ENCODE measurements around the gene AKTIP.

AKTIP gene

GRCh38 chr16:53480394-53480793 lies 22.6 kb downstream of the AKTIP start:
- no peak for DNase-seq (ENCODE audit: low read depth in 2 of 2)

- DNase-seq (ENCODE audit: low read depth in 2 of 2) = no peak
These were observed 24.0 kb downstream of the AKTIP start for GRCh38 chr16:53478965-53479364.

DNA sequence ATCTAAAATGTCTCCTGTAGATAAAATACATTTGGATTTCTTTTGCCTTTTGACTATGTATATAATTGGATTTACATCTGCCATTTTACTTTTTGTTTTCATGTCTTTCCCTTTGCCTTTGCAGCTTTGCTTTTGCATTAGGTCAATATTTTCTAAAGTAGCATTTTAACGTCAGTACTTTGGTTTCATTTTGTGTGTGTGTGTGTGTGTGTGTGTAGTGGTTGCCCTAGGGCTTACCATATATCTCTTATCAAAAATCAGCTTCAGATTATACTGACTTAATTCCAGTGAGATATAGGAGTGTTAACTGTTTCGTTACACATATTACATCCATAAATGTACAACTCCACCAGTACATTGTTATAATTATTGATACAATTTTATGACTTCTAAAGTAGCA lies 26.1 kb downstream of the AKTIP start:
- DNase-seq (ENCODE audit: low read depth in 2 of 2) = no peak

- no peak for DNase-seq (ENCODE audit: low read depth in 2 of 2)
These were observed 37.3 kb downstream of the AKTIP start for GRCh38 chr16:53465606-53466280.

GRCh38 chr16:53458635-53459034 lies 44.4 kb downstream of the AKTIP start:
- DNase-seq (ENCODE audit: low read depth in 2 of 2) = no peak

GRCh38 chr16:53457670-53458069 lies 45.3 kb downstream of the AKTIP start:
- peak; percentile 7 to 52 for DNase-seq (ENCODE audit: low read depth in 2 of 2)

DNA sequence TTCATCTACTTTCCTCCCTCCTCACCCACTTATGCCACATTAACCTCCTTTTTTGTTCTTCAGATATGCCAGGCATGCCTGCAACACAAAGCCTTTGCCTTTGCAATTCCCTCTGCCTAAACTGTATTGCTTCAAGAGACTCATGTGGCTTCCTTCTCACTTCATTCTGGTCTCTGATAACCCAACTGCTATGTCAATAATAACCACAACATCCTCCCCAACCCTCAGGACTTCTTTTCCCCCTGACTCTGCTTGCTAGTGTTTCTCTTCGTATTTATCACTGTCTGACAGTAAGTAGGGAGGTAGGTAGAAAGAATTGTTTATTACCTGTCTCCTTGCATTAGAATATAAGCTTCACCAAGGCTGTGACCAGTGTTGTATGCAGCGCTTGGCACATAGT lies 46.4 kb downstream of the AKTIP start:
- DNase-seq (ENCODE audit: low read depth in 2 of 2) = no peak

DNA sequence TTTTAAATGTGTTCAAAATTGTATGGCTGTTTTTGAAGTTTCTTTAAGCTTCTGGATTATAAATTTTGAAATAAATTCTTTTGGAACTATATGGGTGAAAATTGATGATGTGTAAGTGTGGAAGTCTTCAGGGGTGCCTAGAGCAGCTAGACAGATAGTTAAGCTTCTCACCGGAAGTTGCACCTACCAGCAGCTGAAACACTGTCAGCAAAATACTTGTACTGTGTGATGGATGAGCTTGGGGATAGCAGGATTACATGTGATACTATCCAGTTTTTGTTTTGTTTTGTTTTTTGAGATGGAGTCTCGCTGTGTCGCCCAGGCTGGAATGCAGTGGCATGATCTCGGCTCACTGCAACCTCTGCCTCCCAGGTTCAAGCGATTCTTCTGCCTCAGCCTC lies 49.1 kb downstream of the AKTIP start:
- DNase-seq (ENCODE audit: low read depth in 2 of 2) = no peak

- no peak for DNase-seq (ENCODE audit: low read depth in 2 of 2)
These were observed 53.0 kb downstream of the AKTIP start for GRCh38 chr16:53449816-53450517.

DNA sequence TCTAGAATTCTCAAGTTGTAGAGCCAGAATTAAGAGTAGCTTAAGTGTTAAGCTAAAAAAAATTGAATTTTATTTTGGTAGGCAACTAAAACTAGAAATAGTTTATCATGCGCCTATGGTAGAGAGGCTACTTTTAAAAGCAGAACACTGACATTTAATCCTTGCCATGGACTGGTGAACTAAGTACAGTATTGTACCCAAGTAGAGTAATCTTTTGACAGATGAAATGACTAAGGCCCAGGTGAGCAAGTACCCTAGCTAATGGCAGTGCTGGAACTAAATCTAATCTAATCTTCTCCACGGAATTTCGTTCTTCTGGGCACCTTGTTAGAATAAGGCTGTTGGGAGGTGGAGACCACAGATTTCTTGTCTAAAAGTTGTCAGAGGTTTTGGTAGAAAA lies 56.9 kb downstream of the AKTIP start:
- no peak for DNase-seq (ENCODE audit: low read depth in 2 of 2)

DNA sequence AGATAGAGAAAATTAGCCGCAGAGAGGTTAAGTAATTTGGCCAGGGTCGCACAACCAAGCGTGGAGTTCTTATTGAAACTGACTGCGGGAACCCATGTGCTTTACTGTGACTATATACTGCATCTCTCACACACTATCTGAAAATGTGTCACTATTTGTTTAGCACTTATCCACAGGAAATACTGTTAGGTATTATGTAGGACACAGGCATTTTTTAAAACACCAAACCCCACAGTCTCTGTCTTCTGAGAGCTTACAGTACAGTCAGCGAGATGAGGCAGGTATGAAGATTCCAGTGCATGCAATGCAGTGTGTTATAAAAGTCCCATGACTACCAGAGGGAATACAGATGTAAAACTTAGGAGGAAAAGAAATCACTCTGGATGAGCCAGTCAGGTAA lies 57.5 kb downstream of the AKTIP start:
- no peak for DNase-seq (ENCODE audit: low read depth in 2 of 2)
